Cardiac fibroblast (primary cell): ENCODE results near the gene NFIX.

Experiments used
- DNase-seq, 2 donors: peaks; one replicate each; pipeline versions ENCODE4 v3.0.0 to v3.0.0-alpha.2; 2010; ENCODE audit warnings: low read depth in 2 of 2
- H3K4me3 ChIP-seq, 2 donors: replicated peaks in 1 of 2; 1 replicate in 1 of 2; 2 replicates in 1 of 2; pipeline ENCODE4 v1.5.1; 2011; ENCODE audit warnings: low read depth in 2 of 2, low read length in 2 of 2, mild to moderate bottlenecking in 2 of 2, moderate library complexity in 1 of 2
- CTCF ChIP-seq: IDR thresholded peaks from one replicate; pipeline ENCODE4 v1.5.1; 2011; ENCODE audit warnings: low read depth, mild to moderate bottlenecking, low read length, inconsistent platforms

Gene NFIX

GRCh38 chr19:13014101-13014920 lies 19.0 kb downstream of the NFIX start:
- TF ChIP-seq CTCF, result no peak
- peak overlapping the region; percentile 8 to 48 for H3K4me3 ChIP-seq

GRCh38 chr19:13014921-13015280 lies 19.6 kb downstream of the NFIX start:
- no peak overlapping the region for H3K4me3 ChIP-seq
- no peak for TF ChIP-seq CTCF
- DNase-seq, result no peak

More at GRCh38 chr19:13014101-13014920, 19.0 kb downstream of the NFIX start:
- peak in 1 of 2 donors; percentile 39 for DNase-seq

- no peak overlapping the region for H3K4me3 ChIP-seq
- TF ChIP-seq CTCF, result no peak
- peak in 1 of 2 donors; percentile 57 for DNase-seq
These were observed 20.3 kb downstream of the NFIX start for GRCh38 chr19:13015361-13016223.

GRCh38 chr19:13016245-13016627 lies 21.0 kb downstream of the NFIX start:
- H3K4me3 ChIP-seq, result no peak overlapping the region
- TF ChIP-seq CTCF, result no peak
- DNase-seq, result no peak

- DNase-seq, result no peak
- no peak for TF ChIP-seq CTCF
- no peak overlapping the region for H3K4me3 ChIP-seq
These were observed 21.5 kb downstream of the NFIX start for GRCh38 chr19:13016628-13017305.

- no peak overlapping the region for H3K4me3 ChIP-seq
- no peak for TF ChIP-seq CTCF
- no peak for DNase-seq
These were observed 22.2 kb downstream of the NFIX start for GRCh38 chr19:13017306-13018034.
